ELF-1 (cell line): ENCODE measurements around the gene MARVELD1.

ENCODE experiments used
- DNase-seq: peaks from one replicate; pipeline ENCODE4 v3.0.0-alpha.2; 2016; ENCODE audit warnings: low read depth, low spot score

The MARVELD1 gene

GRCh38 chr10:97754726-97755125 is 41.2 kb downstream of the MARVELD1 start:
- no peak for DNase-seq

GRCh38 chr10:97755718-97756117 is 42.2 kb downstream of the MARVELD1 start:
- DNase-seq = no peak

DNA sequence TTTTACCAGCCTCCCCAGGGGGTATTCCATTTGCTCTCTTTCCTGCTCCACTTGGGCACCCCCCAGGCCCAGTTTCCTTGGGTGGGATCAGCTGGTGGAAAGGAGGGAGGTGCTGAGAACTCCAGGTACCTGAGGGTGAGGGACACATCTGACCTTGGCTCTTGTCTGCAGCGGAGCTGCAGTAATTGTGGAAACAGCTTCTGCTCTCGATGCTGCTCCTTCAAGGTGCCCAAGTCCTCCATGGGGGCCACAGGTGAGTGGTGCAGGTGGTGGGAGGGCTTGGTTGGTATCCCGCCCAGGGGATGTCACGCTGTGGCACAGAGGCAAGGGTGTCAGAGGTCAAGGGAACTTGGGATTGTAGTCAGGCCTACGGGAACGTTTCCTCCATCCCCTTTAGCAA is 43.9 kb downstream of the MARVELD1 start:
- no peak for DNase-seq

GRCh38 chr10:97759158-97759887 is 45.8 kb downstream of the MARVELD1 start:
- peak; percentile 92 for DNase-seq

GRCh38 chr10:97759946-97760345 is 46.4 kb downstream of the MARVELD1 start:
- no peak for DNase-seq

- DNase-seq = no peak
Observed at GRCh38 chr10:97760461-97761257, 47.1 kb downstream of the MARVELD1 start.

DNA sequence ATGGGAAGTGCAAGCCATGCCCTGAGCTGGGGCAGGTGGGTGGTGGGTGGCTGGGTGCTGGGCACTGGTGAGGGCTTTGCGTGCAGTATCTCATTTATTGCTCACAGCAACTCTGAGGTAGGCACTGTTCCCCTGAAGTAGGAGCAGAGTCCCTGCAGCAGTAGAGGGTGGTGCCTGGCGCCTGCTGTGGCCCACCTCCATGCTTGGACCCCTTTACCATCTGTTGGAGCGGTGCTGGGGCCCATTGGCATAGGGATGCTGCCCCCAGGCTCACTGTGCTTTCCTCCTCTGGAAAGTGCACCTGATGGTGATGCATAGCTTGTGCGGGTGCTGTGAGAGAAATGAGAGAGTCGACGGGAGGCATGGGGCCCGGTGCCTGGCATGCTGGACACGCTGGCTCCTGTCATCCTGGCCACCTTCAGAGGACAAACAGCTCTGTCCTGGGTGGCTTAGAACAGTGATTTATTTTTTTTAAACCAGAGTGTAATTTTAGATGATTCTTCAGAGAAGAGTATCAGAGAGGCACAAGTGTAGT is 47.9 kb downstream of the MARVELD1 start:
- no peak for DNase-seq

- no peak for DNase-seq
Observed at GRCh38 chr10:97762056-97762455, 48.5 kb downstream of the MARVELD1 start.

DNA sequence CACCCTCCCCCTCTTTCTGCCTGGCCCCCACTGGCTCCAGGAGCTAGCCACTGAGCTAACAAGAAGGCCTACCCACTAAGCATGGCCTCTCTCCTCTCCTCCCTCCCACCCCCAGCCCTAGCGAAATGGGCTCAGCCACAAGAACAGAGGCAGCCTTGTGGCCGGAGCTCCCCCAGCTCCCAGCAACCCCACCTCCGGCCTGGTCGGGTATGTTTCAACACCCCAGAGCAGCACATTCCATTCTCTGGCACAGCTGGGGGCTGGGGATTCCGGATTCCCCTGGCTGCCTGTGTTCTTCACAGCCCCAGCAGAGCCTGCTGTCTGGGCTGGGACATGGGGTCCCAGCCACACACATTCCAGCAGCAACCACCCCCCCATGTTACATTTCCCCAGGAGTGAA is 49.3 kb downstream of the MARVELD1 start:
- DNase-seq = peak; percentile 35

DNA sequence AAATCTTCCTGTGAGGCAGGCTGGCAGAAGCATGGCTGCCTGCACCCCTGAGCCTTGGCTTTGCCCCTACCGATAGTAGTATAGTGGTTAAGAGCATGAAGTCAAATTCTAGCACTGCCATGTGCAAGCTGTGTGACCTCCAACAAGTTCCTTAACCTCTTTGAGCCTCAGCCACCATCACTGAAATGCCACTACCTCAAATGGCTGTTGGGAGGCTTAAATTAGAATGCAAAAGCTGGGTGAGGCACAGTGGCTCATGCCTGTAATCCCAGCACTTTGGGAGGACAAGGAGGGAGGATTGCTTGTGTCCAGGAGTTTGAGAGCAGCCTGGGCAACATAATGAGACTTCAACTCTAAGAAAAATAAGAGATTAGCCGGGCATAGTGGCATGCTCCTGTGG is 49.9 kb downstream of the MARVELD1 start:
- DNase-seq = no peak

DNA sequence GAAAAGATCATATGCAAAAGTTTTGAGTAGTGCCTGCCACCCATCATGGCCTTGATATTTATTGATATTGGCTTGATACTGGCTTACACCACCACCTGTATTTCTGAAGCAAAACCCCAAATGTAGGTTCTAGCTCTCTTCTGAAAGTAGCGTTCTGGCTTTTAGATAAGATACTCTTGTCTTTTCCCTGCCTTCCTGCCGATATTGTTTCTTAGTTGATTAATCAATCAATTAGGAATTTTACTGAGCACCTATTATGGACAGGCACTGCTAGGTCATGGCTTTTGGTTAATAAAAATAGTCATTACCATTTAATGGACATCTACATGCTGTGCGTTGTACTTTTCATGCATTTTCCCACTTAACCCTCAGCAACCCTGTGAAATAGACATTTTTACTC is 50.4 kb downstream of the MARVELD1 start:
- no peak for DNase-seq

DNA sequence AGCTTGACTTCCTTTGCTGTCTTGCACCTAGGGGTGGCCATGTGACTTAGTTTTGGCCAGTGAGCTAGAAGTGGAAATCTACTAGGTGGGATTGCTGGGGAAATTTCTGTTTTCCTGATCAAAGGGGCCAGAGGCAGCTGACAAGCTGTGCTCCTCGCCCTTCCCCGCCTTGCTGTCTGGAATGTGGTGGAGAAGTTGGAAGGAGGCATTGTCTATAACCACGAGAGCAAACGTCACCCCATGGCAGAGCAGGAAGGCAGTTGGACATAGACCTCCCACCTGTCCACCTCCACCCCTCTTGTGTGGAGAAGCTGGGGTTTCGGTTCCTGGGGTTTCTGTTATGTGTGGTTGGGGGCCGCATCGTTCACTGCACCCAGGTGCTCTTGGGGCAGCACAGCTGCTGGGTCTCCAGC is 51.0 kb downstream of the MARVELD1 start:
- DNase-seq = no peak

DNA sequence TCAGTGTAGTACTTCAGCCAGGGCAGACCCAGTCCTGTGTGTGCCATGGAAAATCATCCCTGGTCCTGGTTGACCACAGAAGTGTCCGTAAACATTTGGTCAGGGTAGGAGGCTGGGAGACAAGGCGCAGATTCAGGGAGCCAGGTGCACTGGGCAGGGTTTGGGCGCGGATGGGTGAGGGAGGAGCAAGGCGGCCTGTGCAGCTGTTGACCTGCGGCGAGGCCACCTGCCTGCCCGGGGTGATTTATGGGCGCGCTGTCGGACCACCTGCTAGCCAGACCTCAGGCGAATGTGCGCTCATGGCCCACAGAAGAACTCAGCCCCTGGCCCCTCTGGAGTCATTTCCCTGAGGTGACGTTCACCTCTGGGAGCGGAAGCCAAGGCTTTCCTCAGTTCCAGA is 51.7 kb downstream of the MARVELD1 start:
- no peak for DNase-seq

DNA sequence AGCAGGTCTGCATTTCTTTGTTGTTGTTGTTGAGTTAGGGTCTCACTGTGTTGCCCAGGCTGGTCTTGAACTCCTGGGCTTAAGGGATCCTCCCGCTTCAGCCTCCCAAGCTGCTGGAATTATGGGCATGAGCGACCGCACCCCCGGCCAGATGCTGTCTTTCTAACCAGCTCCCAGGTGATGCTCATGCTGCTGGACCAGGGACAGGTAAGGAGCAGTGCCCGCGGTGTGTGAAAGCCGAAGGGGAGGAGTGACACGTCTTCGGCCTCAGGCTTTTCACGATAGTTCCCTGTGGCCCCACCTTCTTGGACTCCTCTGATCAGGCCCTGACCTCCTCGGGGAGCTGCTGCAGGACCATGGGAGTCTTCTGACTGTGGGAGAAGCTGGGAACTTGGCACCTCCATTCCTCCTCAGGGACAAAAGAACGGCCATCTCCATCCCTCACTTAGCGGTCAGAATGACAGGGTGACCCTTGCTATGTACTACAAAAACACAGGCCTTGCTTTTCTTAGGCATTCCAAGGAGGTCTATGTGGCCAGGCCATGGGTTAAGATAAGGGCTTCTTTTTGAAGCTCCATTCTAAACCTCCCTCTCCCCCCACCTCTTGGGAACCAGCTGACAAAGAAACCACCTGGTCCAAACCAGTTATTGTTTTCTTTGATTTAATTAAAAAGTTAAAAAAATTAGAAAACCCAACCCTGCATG is 52.7 kb downstream of the MARVELD1 start:
- DNase-seq = no peak

- no peak for DNase-seq
Observed at GRCh38 chr10:97766996-97767924, 53.7 kb downstream of the MARVELD1 start.
